ENCODE measurements around the gene KCNJ10.

- no peak for TF ChIP-seq REST (IDR thresholded peaks at IDR 0.05; ENCODE audit: insufficient read depth in 1 of 2, low read depth in 2 of 2, low read length in 1 of 2)
- TF ChIP-seq CTCF (IDR thresholded peaks at IDR 0.05), result no peak
- TF ChIP-seq POLR2AphosphoS5 (IDR thresholded peaks at IDR 0.05; ENCODE audit: low read depth, low read length), result no peak
These were observed 6.8 kb downstream of the KCNJ10 start for GRCh38 chr1:160063176-160063575.
